ENCODE measurements around the gene MYH6.

MYH6 gene

DNA sequence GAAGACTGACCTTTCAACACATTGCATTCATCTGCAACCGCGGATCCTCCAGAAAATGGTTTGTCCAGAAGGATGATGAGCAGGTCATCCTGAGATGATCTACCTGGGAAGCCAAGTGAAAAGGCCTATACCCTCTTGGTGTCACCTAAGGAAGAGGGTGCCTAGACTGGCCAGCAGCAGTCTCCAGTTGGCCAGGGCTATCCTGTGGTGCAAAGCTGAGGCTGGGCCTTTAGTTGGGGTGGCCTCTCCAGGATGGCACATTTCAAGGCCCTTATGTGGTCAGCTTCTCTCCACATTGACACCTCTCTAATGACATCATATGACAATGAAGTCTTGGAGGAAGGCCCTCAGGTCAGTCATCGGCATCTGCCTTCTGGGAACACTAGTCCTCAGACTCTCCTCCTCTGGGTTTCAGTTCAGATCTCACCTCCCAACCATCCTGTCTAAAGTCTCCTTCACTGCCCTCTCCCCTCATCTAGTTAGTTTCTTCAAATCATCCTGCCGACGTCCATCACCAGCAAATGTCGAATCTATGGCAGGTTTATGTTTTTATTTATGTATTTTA is 52.1 kb downstream of the MYH6 start:
- DNase-seq = no peak

DNA sequence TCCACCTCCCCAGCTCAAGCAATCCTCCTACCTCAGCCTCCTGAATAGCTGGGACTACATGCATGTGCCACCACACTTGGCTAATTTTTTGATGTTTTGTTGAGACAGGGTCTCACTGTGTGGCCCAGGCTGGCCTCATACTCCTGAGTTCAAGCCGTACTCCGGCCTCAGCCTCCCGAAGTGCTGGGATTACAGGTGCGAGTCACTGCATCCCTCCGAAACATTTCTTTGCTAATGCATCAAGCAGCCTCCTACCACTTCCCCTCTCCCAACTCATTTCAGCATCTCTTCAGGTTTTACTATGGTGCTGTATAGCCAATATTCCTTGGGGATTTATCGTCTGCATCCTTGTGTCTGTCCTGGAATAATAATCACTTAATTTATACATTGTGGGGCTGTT is 53.1 kb downstream of the MYH6 start:
- no peak for DNase-seq

DNA sequence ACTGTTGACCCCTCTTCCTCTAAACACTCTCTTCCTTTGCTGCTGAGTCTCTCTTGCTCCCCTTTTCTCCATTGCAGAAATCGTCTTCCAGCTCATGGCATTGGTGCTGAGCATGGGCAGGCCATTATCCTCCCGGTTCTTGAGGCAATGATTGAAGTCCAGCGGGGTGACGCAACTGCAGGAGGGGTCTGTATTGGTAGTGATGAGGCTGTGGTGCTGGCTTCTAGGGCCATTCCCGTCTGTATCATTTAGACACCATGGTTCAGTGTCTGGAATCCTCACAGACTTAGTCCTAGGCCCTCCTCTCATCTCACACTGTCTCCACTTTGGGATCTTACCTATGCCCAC is 54.7 kb downstream of the MYH6 start:
- DNase-seq = no peak

- DNase-seq = peak; percentile 91
Measured at GRCh38 chr14:23352506-23353432, 55.3 kb downstream of the MYH6 start, which contains the start of gene SLC22A17. SLC22A17 (minus strand) TSS chr14:23352887.

GRCh38 chr14:23351681-23352505 is 56.2 kb downstream of the MYH6 start:
- no peak for DNase-seq

GRCh38 chr14:23349156-23349845 is 58.8 kb downstream of the MYH6 start:
- no peak for DNase-seq

DNA sequence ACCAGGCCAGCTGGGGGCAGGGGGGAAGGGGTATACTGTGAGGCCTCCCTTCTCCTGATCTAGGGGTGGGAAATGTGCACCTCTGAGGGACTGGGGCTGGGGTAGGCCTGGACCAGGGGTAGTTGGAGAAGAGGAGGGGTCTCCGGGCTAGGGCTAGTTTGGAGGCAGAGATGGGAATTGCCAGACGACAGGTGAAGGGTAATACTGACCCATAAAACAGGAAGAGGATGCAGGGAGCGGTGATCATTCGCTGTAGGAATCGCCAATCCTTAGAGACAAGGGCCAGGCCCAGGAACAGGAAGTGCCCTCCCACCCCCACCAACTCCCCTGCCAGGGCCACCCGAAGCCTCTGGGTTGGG is 59.8 kb downstream of the MYH6 start:
- no peak for DNase-seq

- no peak for DNase-seq
Measured at GRCh38 chr14:23347406-23348296, 60.4 kb downstream of the MYH6 start.

GRCh38 chr14:23346693-23347405 is 61.2 kb downstream of the MYH6 start:
- DNase-seq = no peak

GRCh38 chr14:23345987-23346692 is 61.9 kb downstream of the MYH6 start:
- no peak for DNase-seq

DNA sequence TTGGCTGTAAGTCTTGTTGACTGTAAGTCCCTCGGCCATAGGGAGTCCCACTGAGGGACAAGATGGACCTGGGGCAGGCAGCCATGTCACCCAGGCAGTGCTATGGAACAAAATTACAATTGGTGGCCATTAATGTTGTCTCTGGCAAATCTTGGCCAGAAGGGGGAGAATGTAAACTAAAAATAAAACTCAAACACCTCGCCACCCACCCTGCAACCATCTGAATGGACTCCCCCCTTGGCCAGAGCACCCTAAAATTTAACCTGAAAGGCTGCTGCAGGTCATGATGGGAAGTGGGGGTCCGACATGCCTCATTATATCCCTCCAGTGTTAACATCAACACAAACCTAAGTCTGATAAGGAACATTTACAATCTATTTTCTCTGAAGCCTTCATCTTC is 63.6 kb downstream of the MYH6 start:
- DNase-seq = no peak

DNA sequence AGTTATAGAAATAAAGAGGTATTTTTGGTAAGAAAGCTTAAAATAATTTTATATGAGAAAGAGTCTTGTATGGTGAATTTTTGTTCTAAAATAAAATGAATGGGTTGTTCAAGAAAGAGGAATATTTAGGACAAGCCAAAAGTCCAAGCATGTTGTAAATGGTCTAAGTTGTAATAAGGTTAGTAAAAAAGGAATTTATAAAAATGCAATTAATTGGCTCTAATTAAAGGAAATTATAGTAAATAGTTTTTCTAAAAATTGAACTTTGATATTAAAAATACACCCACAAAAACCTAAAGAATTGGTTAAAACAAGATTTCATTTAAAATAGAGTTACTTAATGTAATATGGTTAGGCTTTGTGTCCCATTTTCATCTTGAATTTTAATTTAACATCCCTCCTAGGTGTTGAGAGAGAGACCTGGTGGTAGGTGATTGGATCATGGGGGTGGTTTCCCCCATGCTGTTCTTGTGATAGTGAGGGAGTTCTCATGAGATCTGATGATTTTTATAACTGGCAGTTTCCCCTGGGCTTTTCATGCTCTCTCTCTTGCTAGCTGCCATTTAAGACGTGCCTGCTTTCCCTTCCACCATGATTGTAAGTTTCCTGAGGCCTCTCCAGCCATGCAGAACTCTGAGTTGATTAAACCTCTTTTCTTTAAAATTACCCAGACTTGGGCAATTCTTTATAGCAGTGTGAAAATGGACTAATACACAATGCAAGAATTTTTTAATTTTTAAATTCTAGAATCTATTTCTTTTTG is 68.4 kb downstream of the MYH6 start:
- no peak for DNase-seq

GRCh38 chr14:23335623-23336022 is 72.5 kb downstream of the MYH6 start:
- no peak for DNase-seq
